ENCODE data around the gene PRKD2. TPM values are rescaled to one million over a fixed set of nuclear protein-coding genes. Genes with fewer than 3 reads are reported as not detected.
"Not testable (repeated sequence)": the region's sequence is repeated elsewhere in the genome, so short reads cannot be mapped to it uniquely, and the experiment has no call there.

The PRKD2 gene
- polyA plus RNA-seq, 3 donors, result 40.0 to 50.9 (median 41.6) TPM

GRCh38 chr19:46629546-46630025 is 87.3 kb downstream of the PRKD2 start:
- DNase-seq (ENCODE audit: extremely low read depth in 1 of 11, low read depth in 9 of 11, low spot score in 4 of 11), result no peak

- not testable (repeated sequence) for DNase-seq (ENCODE audit: extremely low read depth in 1 of 11, low read depth in 9 of 11, low spot score in 4 of 11)
These were observed 87.9 kb downstream of the PRKD2 start for GRCh38 chr19:46628970-46629369.

GRCh38 chr19:46626446-46626845 is 90.5 kb downstream of the PRKD2 start:
- DNase-seq (ENCODE audit: extremely low read depth in 1 of 11, low read depth in 9 of 11, low spot score in 4 of 11), result no peak

- DNase-seq (ENCODE audit: extremely low read depth in 1 of 11, low read depth in 9 of 11, low spot score in 4 of 11), result no peak
These were observed 91.2 kb downstream of the PRKD2 start for GRCh38 chr19:46625731-46626130.

GRCh38 chr19:46624958-46625661 is 91.8 kb downstream of the PRKD2 start, which contains the start of gene PTGIR:
TSS of gene PTGIR (minus strand) at chr19:46625089. CDS start at chr19:46624225, 864 bp downstream.
- peak in 2 of 11 donors; percentile 53 for DNase-seq (ENCODE audit: extremely low read depth in 1 of 11, low read depth in 9 of 11, low spot score in 4 of 11)

Other genes starting within 250 kb of the PRKD2 start
- gene PNMA8A, start 245.6 kb downstream of the PRKD2 start, polyA plus RNA-seq (ENCODE audit: insufficient read length in 3 of 3), result 10 to 100 TPM; 43.5 to 71.1 (median 52.2) TPM
- gene PNMA8B, start 221.2 kb downstream of the PRKD2 start, polyA plus RNA-seq (ENCODE audit: insufficient read length in 3 of 3), result 1 to 10 TPM; 3.2 to 5.5 (median 4.9) TPM
- gene CALM3, start 115.8 kb downstream of the PRKD2 start, polyA plus RNA-seq (ENCODE audit: insufficient read length in 3 of 3), result 100 to 1,000 TPM; 391 to 523 (median 470) TPM
- 1 to 10 TPM; 1.3 to 2.8 (median 2.6) TPM for gene PTGIR, start 92.0 kb downstream of the PRKD2 start, polyA plus RNA-seq (ENCODE audit: insufficient read length in 3 of 3)
- gene GNG8, start 80.9 kb downstream of the PRKD2 start, polyA plus RNA-seq (ENCODE audit: insufficient read length in 3 of 3), result 1 to 10 TPM; 3.2 to 6.9 (median 3.4) TPM
- 10 to 100 TPM; 22.2 to 29.3 (median 23.5) TPM for gene DACT3, start 55.9 kb downstream of the PRKD2 start, polyA plus RNA-seq (ENCODE audit: insufficient read length in 3 of 3)
- 10 to 100 TPM; 19.7 to 25.3 (median 22.1) TPM for gene FKRP, start 28.9 kb upstream of the PRKD2 start, polyA plus RNA-seq (ENCODE audit: insufficient read length in 3 of 3)
- gene STRN4, start 29.3 kb upstream of the PRKD2 start, polyA plus RNA-seq (ENCODE audit: insufficient read length in 3 of 3), result 10 to 100 TPM; 65.0 to 94.2 (median 91.3) TPM
- 10 to 100 TPM; 42.0 to 48.3 (median 47.6) TPM for gene SLC1A5, start 71.5 kb upstream of the PRKD2 start, polyA plus RNA-seq (ENCODE audit: insufficient read length in 3 of 3)
- gene AP2S1, start 133.7 kb upstream of the PRKD2 start, polyA plus RNA-seq (ENCODE audit: insufficient read length in 3 of 3), result 100 to 1,000 TPM in 1 of 3 donors, 10 to 100 TPM in 2; 90.2 to 120 (median 95.1) TPM
- gene ARHGAP35, start 143.9 kb upstream of the PRKD2 start, polyA plus RNA-seq (ENCODE audit: insufficient read length in 3 of 3), result 10 to 100 TPM; 47.6 to 54.5 (median 49.3) TPM